GM18499 (cell line): ENCODE measurements around the gene PLEKHF1.
"Not testable (repeated sequence)": the region's sequence is repeated elsewhere in the genome, so short reads cannot be mapped to it uniquely, and the experiment has no call there.

Experiments
- ATAC-seq: cut with Tn5 transposase; IDR thresholded peaks from one replicate; pipeline ENCODE4 v1.9.1; 2021; ENCODE audit warnings: moderate number of reproducible peaks; ENCODE audit not compliant: insufficient read depth, unreplicated experiment

Gene PLEKHF1

DNA sequence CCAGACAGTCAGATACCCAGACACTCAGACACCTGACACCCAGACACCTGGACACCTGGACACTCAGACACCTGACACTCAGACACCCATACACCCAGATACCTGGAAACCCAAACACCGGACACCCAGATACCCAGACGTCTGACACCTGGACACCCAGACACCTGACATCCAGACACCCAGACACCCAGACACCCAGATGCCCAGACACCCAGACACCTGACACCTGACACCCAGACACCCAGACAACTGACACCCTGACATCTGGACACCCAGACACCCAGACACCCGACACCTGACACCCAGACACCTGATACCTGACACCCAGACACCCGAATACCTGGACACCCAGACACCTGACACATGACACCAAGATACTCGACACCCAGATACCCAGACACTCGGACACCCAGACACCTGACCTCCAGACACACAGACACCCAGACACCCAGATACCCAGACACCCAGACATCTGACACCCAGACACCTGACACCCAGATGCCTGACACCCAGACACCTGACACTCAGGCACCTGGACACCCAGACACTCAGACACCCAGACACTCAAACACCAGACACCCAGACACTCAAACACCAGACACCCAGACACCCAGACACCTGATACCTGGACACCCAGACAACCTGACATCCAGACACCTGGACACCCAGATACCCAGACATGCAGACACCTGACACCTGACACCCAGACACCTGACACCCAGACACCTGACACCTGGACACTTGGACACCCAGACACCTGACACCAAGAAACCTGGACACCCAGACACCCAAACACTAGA lies 30.7 kb downstream of the PLEKHF1 start:
- no peak for ATAC-seq

DNA sequence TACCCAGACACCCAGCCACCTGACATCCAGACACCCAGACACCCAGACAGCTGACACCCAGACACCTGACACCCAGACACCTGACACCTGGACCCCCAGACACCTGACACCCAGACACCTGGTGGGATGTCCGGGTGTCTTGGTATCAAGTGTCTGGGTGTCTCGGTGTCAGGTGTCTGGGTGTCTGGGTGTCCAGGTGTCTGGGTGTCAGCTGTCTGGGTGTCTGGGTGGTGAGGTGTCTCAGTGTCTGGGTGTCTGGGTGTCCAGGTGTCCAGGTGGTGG lies 31.2 kb downstream of the PLEKHF1 start:
- no peak for ATAC-seq

DNA sequence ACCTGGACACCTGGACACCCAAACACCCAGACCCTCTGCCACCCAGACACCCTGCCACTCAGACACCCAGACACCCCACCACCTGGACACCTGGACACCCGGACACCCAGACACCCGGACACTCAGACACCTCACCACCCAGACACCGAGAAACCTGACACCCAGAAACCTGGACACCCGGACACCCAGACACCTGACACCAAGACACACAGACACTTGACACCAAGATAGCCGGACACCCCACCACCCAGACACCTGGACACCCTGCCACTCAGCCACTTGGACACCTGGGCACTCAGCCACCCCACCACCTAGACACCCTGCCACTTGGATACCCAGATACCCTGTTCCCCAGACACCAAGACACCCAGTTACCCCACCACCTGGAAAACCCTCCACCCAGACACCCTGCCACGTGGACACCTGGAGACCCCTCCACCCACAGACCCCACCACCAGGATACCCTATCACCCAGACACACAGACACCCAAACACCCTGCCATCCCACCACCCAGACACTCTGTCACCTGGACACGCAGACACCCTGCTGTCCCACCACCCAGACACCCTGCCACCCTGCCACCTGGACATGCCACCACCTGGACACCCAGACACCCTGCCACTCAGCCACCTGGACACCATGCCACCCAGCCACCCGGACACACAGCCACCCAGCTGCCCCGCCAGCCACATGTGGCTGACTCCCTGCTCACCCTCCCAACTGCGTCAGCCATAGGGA lies 32.4 kb downstream of the PLEKHF1 start:
- ATAC-seq, result no peak

DNA sequence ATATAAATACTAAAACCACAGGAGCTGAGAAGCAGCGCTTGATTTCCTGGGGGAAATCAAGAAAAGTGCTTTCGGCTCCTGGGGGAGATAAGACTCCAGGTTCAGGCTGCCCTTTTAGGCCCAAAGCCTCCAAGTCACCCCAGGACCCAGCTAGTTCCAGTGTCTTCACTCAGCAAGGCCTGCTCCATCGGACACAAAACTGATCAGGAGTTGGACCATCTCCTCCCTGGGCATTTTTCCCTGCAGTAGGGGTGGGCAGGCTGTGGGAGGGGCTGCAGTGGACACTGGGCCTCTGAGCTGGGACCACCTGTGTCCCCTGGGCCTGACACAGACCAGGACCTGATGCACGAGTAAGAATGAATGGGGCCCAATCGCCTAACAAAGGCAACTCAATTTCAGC lies 34.6 kb downstream of the PLEKHF1 start:
- no peak for ATAC-seq

DNA sequence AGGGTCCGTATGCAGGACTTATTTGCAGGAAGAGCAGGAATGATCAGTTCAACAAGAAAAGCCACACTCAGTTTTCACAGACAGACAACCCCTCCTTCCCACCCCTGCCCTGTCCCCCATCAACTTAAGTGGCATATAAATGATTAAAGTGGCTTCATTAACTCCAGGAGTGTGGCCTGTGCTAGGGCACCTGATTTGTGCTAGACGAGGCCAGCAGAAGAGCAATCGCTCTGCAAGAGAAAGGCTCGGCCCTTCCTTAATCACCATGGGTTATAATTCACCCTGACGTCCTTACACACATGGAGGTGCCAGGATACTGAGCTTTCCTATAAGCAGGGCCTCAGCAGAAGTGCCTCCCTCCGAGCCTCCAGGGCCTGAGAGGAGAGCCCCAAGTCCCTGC lies 35.2 kb downstream of the PLEKHF1 start:
- no peak for ATAC-seq

DNA sequence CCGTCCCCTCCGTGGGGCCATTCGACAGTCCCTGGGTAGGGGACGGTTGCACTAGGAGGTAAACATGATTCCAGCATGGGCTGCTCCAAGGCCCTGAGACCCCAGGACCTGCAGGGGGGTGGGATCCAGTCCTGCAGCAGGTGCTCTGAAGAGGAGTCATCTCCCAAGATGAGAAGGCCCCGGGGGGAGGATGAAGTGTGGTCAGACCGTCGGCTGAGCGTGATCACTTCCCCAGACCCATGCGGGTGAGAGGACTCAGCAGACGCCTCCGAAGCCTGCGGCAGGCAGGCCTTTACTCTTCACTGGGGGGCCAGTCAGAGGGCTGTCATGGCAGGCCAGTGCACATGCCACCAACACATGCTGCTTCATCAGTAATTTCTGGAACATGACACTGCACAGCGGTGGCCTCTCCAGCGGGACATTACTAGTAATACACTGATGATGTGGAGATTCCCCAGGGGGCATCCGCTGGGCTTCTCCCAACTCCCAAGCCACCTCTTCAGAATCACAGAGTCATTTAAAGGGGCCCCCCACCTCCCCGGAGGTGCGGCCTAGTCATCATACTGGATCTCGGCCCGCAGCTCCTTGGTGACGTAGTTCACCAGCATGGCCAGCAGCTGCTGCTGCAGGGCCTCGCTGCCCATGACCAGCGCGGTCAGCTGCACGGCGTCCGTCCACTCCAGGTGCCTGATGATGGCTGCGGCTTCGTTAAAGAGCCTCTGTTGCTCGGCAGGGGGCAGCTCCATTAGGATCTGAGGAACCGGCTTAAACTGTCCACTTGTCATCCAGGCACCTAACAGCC lies 37.1 kb downstream of the PLEKHF1 start:
- ATAC-seq, result no peak

DNA sequence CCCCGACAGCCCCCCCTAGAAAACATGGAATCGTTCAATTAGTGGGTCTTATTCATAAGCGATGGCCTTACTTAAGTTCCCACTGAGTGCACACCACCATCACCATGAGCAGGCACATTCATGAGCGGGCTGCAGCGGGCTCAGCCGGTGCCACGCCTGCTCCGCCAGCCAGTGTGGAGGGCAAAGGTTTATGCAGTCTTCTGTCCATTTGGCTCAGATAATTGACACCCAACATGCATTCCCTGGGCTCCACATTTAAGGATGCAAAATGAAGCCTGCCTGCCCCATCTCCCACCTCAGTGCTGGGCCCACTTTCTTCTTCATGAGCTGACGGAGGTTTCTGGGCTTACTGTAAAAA lies 37.7 kb downstream of the PLEKHF1 start:
- ATAC-seq, result no peak

DNA sequence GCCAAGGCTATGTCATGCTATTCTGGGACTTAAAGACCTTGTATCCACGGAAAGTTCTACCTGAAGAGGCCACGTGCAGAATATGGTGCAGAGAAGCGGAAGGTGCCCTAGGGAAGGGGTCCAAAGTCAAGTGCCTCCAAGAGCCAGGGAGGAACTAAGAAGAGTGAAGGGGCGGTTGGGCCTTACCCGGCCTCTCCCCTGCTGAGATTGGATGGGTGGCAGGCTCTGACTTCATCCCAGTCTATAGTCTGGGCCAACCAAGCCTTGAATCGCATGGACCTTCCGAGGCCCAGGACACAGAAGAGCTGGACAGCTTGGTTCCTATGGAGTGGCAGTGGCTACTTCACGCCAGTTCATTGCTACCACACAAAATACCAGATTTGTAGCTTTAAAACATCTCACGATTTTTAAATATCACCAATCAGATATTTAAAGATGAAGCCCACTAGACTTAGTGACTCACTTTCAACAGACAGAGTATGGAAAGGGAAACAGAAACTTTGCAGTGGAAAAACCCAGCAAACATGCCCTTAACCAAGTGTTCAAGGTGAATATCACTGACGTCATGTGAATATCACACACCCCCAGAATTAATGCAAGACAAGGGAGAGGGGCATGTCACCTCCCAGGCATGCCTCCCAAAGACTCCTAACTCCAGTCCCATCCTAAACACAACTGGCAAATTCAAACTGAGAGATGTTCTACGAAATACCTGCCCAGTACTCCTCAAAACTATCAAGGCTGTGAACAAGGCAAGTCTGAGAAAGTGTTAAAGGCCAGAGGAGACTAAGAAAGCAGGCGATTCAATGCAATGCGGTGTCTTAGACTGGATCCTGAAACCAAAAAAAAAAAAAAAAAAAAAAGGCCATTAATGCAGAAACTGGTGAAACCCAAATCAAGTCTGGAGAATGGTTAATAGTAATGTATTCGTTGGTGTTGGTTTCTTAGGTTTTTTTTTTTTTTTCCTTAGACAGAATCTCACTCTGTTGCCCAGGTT lies 39.6 kb downstream of the PLEKHF1 start:
- no peak for ATAC-seq

DNA sequence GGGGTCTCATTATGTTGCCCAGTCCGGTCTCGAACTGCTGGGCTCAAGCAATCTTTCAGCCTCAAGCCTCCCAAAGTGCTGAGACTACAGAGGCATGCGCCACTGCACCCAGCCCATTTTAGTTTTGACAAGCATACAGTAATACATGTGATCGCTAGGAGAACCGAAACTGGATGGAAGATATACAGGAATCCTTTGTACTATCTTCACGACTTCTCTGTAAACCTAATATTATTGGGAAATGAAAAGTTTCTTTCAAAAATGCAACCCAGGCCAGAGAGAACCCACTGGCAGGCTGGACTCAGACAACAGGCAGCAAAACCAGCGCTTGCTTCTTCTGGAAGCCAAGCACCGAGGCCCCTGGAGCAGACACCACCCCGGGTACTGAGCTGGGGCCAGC lies 40.4 kb downstream of the PLEKHF1 start:
- no peak for ATAC-seq

DNA sequence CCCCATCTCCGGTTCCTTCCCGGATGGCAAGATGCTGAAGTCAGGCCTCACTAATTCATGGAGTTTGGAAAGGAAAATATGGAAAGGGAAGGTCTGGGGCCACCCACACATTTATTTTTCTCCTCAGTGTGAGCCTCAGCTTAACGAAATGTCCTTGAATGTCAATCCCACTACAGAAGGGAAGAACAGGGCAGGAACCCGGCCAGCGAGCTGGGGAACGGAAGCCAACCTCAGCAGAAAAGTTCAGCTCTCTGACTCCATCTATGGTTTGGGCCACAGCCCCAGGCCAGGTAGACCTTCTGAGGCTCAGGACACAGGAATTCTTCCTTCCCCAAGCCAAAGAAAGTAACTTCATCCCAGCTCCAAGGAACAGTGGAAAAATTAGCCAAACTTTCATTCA lies 41.4 kb downstream of the PLEKHF1 start:
- no peak for ATAC-seq

DNA sequence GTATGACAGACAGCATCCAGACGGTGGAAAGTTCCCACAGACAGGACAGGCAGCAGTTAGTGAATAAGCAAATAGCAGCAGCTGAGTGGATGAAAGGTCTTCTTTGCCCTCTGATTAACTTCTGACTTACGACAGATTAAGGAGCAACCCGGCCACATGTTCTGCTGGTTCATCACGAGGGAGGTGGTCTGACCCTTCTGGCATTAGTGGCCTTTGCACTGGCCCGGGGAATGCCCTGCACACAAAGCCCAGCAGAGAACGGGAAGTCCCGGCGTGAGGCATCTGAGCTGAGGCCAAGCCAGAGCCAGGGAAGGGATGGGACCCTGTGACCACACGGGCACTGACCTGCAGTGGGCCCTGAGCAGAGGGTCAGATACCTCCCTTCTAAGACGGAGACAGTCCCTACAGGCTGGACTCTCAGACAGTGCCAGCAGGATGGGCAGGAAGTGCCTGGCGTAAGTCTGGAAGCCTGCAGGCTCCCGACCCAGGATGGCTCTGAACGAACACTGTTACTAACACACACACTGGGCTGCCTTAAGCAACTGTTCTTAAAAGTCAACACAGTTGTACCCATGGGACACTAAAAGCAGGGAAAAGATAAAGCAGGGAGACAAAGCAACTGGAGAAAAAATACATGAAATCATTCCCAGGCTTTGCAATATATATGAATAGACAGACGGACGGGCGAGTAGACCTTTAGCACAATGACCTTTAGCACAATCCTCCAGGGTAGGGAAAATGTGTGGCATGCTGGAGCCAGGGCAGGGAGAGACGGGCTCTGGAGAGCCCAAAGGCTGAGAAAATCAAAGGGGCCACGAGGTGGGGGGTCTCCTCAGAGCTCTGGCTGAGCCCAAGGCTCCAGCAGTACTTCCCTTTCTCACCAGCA lies 43.5 kb downstream of the PLEKHF1 start:
- ATAC-seq, result no peak

DNA sequence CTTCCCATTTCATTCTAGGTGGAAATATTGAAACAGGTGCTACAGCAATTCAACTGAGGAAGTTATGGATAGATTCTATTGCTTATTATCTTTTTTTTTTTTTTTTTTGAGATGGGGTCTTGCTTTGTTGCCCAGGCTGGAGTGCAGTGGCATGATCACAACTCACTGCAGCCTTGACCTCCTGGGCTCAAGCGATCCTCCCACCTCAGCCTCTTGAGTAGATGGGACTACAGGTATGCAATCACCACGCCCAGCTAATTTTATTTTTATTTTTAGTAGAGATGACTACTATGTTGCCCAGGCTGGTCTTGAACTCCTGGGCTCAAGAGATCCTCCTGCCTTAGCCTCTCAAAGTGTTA lies 44.2 kb downstream of the PLEKHF1 start:
- not testable (repeated sequence) for ATAC-seq

DNA sequence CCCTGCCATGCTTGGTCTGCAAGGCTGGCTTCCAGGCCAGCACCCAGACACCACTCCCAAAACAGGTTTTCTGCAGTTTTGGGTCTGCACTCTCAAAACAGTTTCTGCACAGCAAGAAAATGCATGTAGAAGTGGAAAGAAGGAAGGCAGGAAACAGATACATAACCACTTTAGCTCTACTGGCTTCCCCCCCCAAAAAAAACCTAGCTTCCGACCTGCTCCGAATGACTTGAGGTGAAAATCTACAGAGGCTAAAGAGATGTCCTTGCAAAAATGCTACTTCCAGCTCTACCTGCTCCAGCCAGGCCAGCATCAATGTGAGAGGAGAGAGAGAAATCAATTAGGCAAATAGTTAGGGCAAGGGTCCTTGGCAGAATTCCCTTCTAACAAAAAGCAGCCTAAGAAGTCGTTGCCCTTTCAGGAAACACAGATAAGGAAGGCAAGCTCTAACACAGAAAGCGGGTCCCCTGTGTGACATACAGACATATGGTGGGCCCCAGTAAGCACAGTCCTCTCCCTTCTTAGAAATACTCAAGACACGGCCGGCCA lies 46.4 kb downstream of the PLEKHF1 start:
- ATAC-seq, result no peak

DNA sequence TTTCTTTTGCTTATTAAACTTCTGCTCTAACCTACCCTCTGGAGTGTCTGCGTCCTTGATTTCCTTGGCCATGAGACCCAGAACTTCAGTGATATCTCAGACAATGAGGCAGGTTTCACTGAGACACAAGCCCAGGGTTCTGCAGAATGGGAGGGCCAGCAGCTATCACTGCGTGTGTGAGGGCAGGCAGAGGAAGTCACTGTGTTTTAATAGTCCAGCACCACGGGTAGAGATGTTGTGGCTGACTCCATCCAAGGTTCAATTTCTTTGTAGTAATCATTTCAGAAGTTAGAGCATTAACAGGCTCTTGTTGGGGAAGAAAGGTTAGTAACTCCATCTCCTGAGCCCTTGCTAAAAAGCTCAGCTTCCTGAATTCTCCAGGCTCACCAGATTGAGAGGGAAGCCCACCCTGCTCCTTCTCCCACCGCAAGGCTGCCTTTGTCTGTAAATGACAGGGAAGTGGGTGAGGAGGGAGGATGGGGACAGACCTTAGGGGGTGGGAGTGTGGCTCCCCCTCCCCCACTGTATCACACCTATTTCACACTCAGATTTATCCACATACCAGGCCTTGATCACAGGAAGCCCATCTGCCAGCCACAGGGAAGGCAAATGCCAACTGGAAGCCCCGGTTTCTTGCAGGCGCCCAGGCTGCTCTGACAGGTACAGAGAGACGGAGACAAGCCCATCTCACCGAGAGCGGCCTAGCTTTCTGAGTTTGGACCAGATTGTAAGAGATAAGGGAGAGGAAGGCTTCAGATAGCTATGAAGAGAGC lies 47.7 kb downstream of the PLEKHF1 start:
- no peak for ATAC-seq

DNA sequence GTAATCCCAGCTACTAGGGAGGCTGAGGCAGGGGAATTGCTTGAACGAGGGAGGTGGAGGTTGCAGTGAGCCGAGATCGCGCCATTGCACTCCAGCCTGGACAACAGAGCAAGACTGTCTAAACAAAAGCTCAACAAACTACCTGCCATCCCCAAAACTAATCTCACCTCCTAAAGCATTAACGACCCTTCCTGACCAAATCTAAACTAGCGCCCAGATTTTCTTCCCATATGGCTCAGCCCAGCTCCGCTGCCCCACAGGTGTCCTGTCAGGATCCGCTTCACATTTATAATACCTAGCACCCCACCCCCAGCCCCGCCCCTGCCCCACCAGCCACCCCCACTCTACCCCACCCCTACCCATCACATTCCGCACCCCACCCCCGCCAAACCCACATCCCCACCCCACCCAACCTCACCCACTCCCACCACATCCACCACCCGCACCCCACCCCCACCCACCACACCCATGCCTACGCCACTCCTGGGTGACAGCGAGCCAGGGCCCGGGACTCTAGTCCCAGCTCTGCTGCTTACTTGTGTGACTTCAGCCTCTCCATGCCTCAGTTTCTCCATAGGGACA lies 49.2 kb downstream of the PLEKHF1 start:
- no peak for ATAC-seq

DNA sequence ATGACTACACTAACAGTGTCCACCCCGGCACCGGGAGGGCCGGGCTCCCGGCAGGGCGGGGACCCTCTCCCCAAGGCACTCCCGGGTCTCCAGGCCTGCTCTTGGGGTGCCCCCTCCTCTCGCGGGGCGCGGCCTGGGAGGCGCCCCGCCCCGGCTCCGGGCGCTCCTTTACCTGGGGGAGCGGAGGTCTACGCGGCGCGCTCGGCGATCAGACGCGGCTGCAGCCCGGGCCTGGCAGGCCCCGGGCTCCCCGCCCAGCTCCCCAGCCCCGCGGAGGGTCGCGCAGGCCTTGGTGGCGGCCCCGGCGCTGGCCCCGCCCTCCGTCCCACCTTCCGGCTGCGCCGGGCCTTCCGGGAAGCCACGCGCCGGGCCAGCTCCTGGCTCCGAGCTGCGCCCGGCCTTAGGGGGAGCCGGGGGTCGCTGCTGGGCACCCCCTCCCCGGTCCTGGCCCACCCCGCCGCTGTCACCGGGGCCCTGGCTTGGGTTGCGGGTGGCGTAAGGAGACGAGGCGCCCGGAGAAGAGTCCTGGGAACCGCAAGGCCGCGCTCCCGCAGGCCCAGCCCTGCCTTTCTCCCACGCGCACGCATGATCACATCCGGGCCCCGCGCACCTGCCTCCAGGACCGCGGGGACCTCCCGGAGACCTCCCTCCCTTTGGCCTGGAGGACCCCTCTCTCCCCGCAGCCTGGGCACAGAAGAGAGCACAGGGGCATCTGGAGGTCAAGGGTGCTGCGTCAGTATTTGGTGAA lies 49.9 kb downstream of the PLEKHF1 start, which contains the start of gene C19orf12:
TSS of gene C19orf12 (minus strand) at position 309 of the 748 bp plus-strand sequence. CDS start 6,848 bp downstream, outside the sequence.
- no peak for ATAC-seq
